SU-DHL-6 (cell line): ENCODE measurements around the gene BRD9.

Experiments
- H2AFZ ChIP-seq: fragments of 200-600 bp; sonication (generic); 2 replicates; pipeline ENCODE4 v1.6.1; 2014; ENCODE audit warnings: low read depth, mild to moderate bottlenecking, moderate library complexity, mixed read lengths, antibody characterized with exemption, low read length; ENCODE audit not compliant: severe bottlenecking
- H3F3A ChIP-seq: fragments of 200-600 bp; shearing (Covaris generic); 2 replicates; pipeline ENCODE4 v1.6.0; 2016; ENCODE audit warnings: antibody characterized with exemption, mild to moderate bottlenecking; ENCODE audit not compliant: insufficient read depth
- H3K27ac ChIP-seq: fragments of 200-600 bp; sonication (generic); 2 replicates; pipeline ENCODE4 v1.5.1; 2016; ENCODE audit warnings: low read depth, mild to moderate bottlenecking, low read length, moderate library complexity, mixed read lengths
- H3K27me3 ChIP-seq: fragments of 200-600 bp; sonication (generic), shearing (Covaris generic); 2 replicates; pipeline ENCODE4 v1.6.0; 2014; ENCODE audit warnings: mild to moderate bottlenecking, low read length
- H3K36me3 ChIP-seq: fragments of 200-600 bp; sonication (generic); 2 replicates; pipeline ENCODE4 v1.6.1; 2014; ENCODE audit warnings: mild to moderate bottlenecking, low read length, mixed read lengths
- H3K4me2 ChIP-seq: fragments of 300-600, 200-600 bp; shearing (Covaris generic), sonication (generic); 2 replicates; pipeline ENCODE4 v1.6.0; 2014; ENCODE audit warnings: low read length, low read depth, mild to moderate bottlenecking; ENCODE audit not compliant: poor library complexity, severe bottlenecking
- H3K4me3 ChIP-seq: fragments of 200-600 bp; sonication (generic); 2 replicates; pipeline ENCODE4 v1.5.1; 2014; ENCODE audit warnings: antibody characterized with exemption, low read length, mild to moderate bottlenecking, mixed read lengths; ENCODE audit not compliant: insufficient read depth, poor library complexity, severe bottlenecking
- H3K79me2 ChIP-seq: fragments of 200-600 bp; sonication (generic); 2 replicates; pipeline ENCODE4 v1.6.1; 2014; ENCODE audit warnings: mild to moderate bottlenecking, low read length, moderate library complexity; ENCODE audit not compliant: insufficient read depth
- H3K9ac ChIP-seq: fragments of 200-600 bp; sonication (generic); 2 replicates; pipeline ENCODE4 v1.7.0; 2014; ENCODE audit warnings: mild to moderate bottlenecking, low read length
- H3K9me2 ChIP-seq: fragments of 200-600 bp; sonication (generic); replicated peaks from 2 replicates; pipeline ENCODE4 v1.6.1; 2014; ENCODE audit warnings: low read length; ENCODE audit not compliant: insufficient read depth
- H3K9me3 ChIP-seq: fragments of 200-600 bp; sonication (generic); 2 replicates; pipeline ENCODE4 v1.6.1; 2014; ENCODE audit warnings: low read length, mixed read lengths; ENCODE audit not compliant: insufficient read depth
- H4K20me1 ChIP-seq: fragments of 200-600 bp; sonication (generic); 2 replicates; pipeline ENCODE4 v1.6.1; 2014; ENCODE audit warnings: low read depth, mild to moderate bottlenecking, antibody characterized with exemption, low read length, moderate library complexity, mixed read lengths
- CTCF ChIP-seq: fragments of 200-600 bp; sonication (generic); IDR thresholded peaks from one replicate; pipeline ENCODE4 v1.5.1; 2017; ENCODE audit warnings: antibody characterized with exemption, mild to moderate bottlenecking, low read length, moderate library complexity; ENCODE audit not compliant: insufficient read depth, poor library complexity, severe bottlenecking
- EZH2phosphoT487 ChIP-seq: fragments of 200-600 bp; sonication (generic), shearing (Covaris generic); conservative IDR thresholded peaks from 2 replicates; pipeline ENCODE4 v1.6.1; 2018; ENCODE audit warnings: mild to moderate bottlenecking, antibody characterized with exemption, low read length, moderate library complexity, mixed read lengths

Gene BRD9

GRCh38 chr5:891837-892393 is 686 bp downstream of the BRD9 start:
- H3K27me3 ChIP-seq, result no peaks in the 10 kb centered on the region
- H3F3A ChIP-seq, result no peaks in the 10 kb centered on the region
- H3K79me2 ChIP-seq, result peaks cover 33% of the 10 kb centered on the region
- no peaks in the 10 kb centered on the region for H3K9me3 ChIP-seq
- no peaks in the 10 kb centered on the region for H4K20me1 ChIP-seq
- H3K9ac ChIP-seq, result peak overlapping the region; percentile 77
- peaks cover 25% of the 10 kb centered on the region for H3K36me3 ChIP-seq
- H3K4me2 ChIP-seq, result peak overlapping the region; percentile 63
- peak overlapping the region; percentile 62 for H2AFZ ChIP-seq
- H3K4me3 ChIP-seq, result peak overlapping the region; percentile 88
- no peaks in the 10 kb centered on the region for H3K9me2 ChIP-seq
- no peak for TF ChIP-seq EZH2phosphoT487
- TF ChIP-seq CTCF, result no peak
- peak overlapping the region; percentile 56 for H3K27ac ChIP-seq

GRCh38 chr5:891117-891836 is 1.3 kb downstream of the BRD9 start:
- no peaks in the 10 kb centered on the region for H3K27me3 ChIP-seq
- peak overlapping the region; percentile 77 for H3K9ac ChIP-seq
- H3K27ac ChIP-seq, result no peak overlapping the region
- no peaks in the 10 kb centered on the region for H3F3A ChIP-seq
- peak overlapping the region; percentile 63 for H3K4me2 ChIP-seq
- peaks cover 33% of the 10 kb centered on the region for H3K79me2 ChIP-seq
- TF ChIP-seq CTCF (no peak), EZH2phosphoT487 (no peak)
- no peaks in the 10 kb centered on the region for H4K20me1 ChIP-seq
- no peaks in the 10 kb centered on the region for H3K9me2 ChIP-seq
- H3K9me3 ChIP-seq, result no peaks in the 10 kb centered on the region
- no peak overlapping the region for H2AFZ ChIP-seq
- peak overlapping the region; percentile 88 for H3K4me3 ChIP-seq
- H3K36me3 ChIP-seq, result peaks cover 28% of the 10 kb centered on the region

- Histone ChIP-seq H3K4me2 (no peak overlapping the region), H3F3A (no peaks in the 10 kb centered on the region), H4K20me1 (no peaks in the 10 kb centered on the region), H3K9ac (no peak overlapping the region), H3K9me3 (no peaks in the 10 kb centered on the region), H3K9me2 (no peaks in the 10 kb centered on the region), H3K36me3 (peaks cover 22% of the 10 kb centered on the region), H3K27me3 (no peaks in the 10 kb centered on the region), H3K79me2 (peaks cover 36% of the 10 kb centered on the region), H3K4me3 (no peak overlapping the region), H2AFZ (no peak overlapping the region), H3K27ac (no peak overlapping the region)
- TF ChIP-seq CTCF, result no peak
- no peak for TF ChIP-seq EZH2phosphoT487
These were observed 3.4 kb downstream of the BRD9 start for GRCh38 chr5:889075-889710.
